ENCODE results near the gene KYAT1. TPM values are rescaled to one million over a fixed set of nuclear protein-coding genes. Genes with fewer than 3 reads are reported as not detected.

The KYAT1 gene
- total RNA-seq, 4 donors from 2014 or later, result 4.7 to 7.4 (median 5.8) TPM

GRCh38 chr9:128840524-128840923 lies 41.2 kb downstream of the KYAT1 start:
- no peak for ATAC-seq
- no peak overlapping the region for H3K4me3 ChIP-seq
- H3K27ac ChIP-seq, result no peak overlapping the region
- in situ Hi-C loops (cut with MboI; ENCODE audit: low sequenced_read_pairs in 4 of 4), result no loop called here
- H3K27me3 ChIP-seq, result no peaks in the 10 kb centered on the region
- TF ChIP-seq, protein P1, sequence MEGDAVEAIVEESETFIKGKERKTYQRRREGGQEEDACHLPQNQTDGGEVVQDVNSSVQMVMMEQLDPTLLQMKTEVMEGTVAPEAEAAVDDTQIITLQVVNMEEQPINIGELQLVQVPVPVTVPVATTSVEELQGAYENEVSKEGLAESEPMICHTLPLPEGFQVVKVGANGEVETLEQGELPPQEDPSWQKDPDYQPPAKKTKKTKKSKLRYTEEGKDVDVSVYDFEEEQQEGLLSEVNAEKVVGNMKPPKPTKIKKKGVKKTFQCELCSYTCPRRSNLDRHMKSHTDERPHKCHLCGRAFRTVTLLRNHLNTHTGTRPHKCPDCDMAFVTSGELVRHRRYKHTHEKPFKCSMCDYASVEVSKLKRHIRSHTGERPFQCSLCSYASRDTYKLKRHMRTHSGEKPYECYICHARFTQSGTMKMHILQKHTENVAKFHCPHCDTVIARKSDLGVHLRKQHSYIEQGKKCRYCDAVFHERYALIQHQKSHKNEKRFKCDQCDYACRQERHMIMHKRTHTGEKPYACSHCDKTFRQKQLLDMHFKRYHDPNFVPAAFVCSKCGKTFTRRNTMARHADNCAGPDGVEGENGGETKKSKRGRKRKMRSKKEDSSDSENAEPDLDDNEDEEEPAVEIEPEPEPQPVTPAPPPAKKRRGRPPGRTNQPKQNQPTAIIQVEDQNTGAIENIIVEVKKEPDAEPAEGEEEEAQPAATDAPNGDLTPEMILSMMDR (IDR thresholded peaks at IDR 0.05 in 4 of 5, conservative IDR thresholded peaks at IDR 0.05 in 1 of 5), result no peak
- no peak for TF ChIP-seq POLR2A (IDR thresholded peaks at IDR 0.05)
- no peak for DNase-seq
- no peaks in the 10 kb centered on the region for H3K9me3 ChIP-seq
- H3K36me3 ChIP-seq, result peaks cover 0 to 9% of the 10 kb centered on the region in 2 donors
- H3K4me1 ChIP-seq, result no peaks in the 10 kb centered on the region
- intact Hi-C loops (cut with DNase I; ENCODE audit: low total_unique reads), result no loop called here

- DNase-seq (no peak), ATAC-seq (no peak)
- intact Hi-C loops (cut with DNase I; ENCODE audit: low total_unique reads), result no loop called here
- in situ Hi-C loops (cut with MboI; ENCODE audit: low sequenced_read_pairs in 4 of 4), result no loop called here
- Histone ChIP-seq H3K36me3 (peaks cover 0 to 14% of the 10 kb centered on the region in 2 donors), H3K9me3 (no peaks in the 10 kb centered on the region), H3K4me1 (no peaks in the 10 kb centered on the region), H3K27ac (no peak overlapping the region), H3K4me3 (no peak overlapping the region), H3K27me3 (no peaks in the 10 kb centered on the region)
- no peak for TF ChIP-seq POLR2A (IDR thresholded peaks at IDR 0.05)
- TF ChIP-seq, protein P1 (IDR thresholded peaks at IDR 0.05 in 4 of 5, conservative IDR thresholded peaks at IDR 0.05 in 1 of 5), result no peak
Measured at GRCh38 chr9:128838338-128838737, 43.4 kb downstream of the KYAT1 start.

DNA sequence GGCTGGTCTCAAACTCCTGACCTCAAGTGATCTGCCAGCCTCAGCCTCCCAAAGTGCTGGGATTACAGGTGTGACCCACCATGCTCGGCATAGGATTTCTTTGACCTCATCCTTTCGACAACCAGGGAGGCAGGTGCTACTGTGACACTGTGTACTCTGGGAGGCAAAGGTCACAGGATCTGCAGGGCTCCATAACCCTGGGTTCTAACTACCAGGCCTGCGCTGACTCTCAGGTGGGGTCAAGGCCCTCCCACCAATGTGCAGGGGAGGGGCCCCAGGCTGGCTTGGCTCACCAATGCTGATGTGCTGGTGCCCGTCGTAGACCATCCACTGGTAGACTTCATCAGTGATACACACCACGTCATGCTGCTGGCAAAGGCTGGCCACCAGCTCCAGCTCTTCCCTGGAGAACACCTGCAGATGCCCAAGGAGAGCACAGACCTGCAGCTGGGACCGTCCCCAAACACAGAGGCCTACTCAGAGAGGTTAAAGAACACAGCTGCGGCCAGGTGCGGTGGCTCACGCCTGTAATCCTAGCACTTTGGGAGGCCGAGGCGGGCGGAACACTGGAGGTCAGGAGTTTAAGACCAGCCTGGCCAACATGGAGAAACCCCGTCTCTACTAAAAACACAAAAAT lies 45.1 kb downstream of the KYAT1 start:
- no peak overlapping the region for H3K4me3 ChIP-seq
- no peaks in the 10 kb centered on the region for H3K4me1 ChIP-seq
- H3K9me3 ChIP-seq, result no peaks in the 10 kb centered on the region
- DNase-seq (no peak), ATAC-seq (no peak)
- H3K36me3 ChIP-seq, result peaks cover 0 to 15% of the 10 kb centered on the region in 2 donors
- in situ Hi-C loops (cut with MboI; ENCODE audit: low sequenced_read_pairs in 4 of 4) (no loop called here), intact Hi-C loops (cut with DNase I; ENCODE audit: low total_unique reads) (no loop called here)
- no peak overlapping the region for H3K27ac ChIP-seq
- TF ChIP-seq POLR2A (IDR thresholded peaks at IDR 0.05), result no peak
- TF ChIP-seq, protein P1 (IDR thresholded peaks at IDR 0.05 in 4 of 5, conservative IDR thresholded peaks at IDR 0.05 in 1 of 5), result no peak
- H3K27me3 ChIP-seq, result no peaks in the 10 kb centered on the region

- no peak overlapping the region for H3K27ac ChIP-seq
- no peak for DNase-seq
- in situ Hi-C loops (cut with MboI; ENCODE audit: low sequenced_read_pairs in 4 of 4), result no loop called here
Measured at GRCh38 chr9:128835246-128836210, 46.2 kb downstream of the KYAT1 start.

More at GRCh38 chr9:128835246-128836210, 46.2 kb downstream of the KYAT1 start:
- Histone ChIP-seq H3K36me3 (peaks cover 0 to 11% of the 10 kb centered on the region in 2 donors), H3K4me1 (no peaks in the 10 kb centered on the region), H3K9me3 (no peaks in the 10 kb centered on the region), H3K27me3 (no peaks in the 10 kb centered on the region), H3K4me3 (no peak overlapping the region)
- no peak for ATAC-seq
- intact Hi-C loops (cut with DNase I; ENCODE audit: low total_unique reads), result no loop called here
- no peak for TF ChIP-seq POLR2A (IDR thresholded peaks at IDR 0.05)
- TF ChIP-seq, protein P1 (IDR thresholded peaks at IDR 0.05 in 4 of 5, conservative IDR thresholded peaks at IDR 0.05 in 1 of 5), result no peak
